Measurements from ENCODE around the gene ANP32D.
"Not testable (repeated sequence)": the region's sequence is repeated elsewhere in the genome, so short reads cannot be mapped to it uniquely, and the experiment has no call there.

Gene ANP32D

GRCh38 chr12:48486679-48487078 is 14.3 kb downstream of the ANP32D start:
- H4K8ac ChIP-seq (ENCODE audit: low read length) = no peak overlapping the region
- DNase-seq = no peak
- no peak overlapping the region for H3K18ac ChIP-seq (ENCODE audit: low read depth in 1 of 2, low read length in 2 of 2)
- no peak overlapping the region for H2AFZ ChIP-seq (ENCODE audit: low read depth, low read length)
- no peak overlapping the region for H2BK12ac ChIP-seq (ENCODE audit: low read length in 2 of 2)
- H3K27me3 ChIP-seq (ENCODE audit: control insufficient read depth in 1 of 2, insufficient read depth in 1 of 2, low read length in 2 of 2) = peaks cover 7 to 14% of the 10 kb centered on the region in 2 experiments
- H2BK15ac ChIP-seq (ENCODE audit: low read depth, poor library complexity, severe bottlenecking) = no peak overlapping the region
- no peak overlapping the region for H3K14ac ChIP-seq (ENCODE audit: low read length in 2 of 2)
- no peaks in the 10 kb centered on the region for H3K36me3 ChIP-seq (ENCODE audit: control insufficient read depth in 1 of 2, insufficient read depth in 2 of 2, low read depth in 1 of 2, low read length in 2 of 2)
- no peak overlapping the region for H3K23ac ChIP-seq (ENCODE audit: low read length in 2 of 2)
- no peak overlapping the region for H3K4ac ChIP-seq (ENCODE audit: low read depth in 1 of 2, low read length in 2 of 2)
- H3K9me3 ChIP-seq (ENCODE audit: control insufficient read depth, low read length) = no peaks in the 10 kb centered on the region
- H2BK120ac ChIP-seq (ENCODE audit: low read depth, low read length) = no peak overlapping the region
- 78% methylated on average over 5 of the region's 5 CpGs for WGBS
- no peak overlapping the region for H3K9ac ChIP-seq (ENCODE audit: low read length)
- H4K91ac ChIP-seq (ENCODE audit: low read length) = no peak overlapping the region
- H3K4me1 ChIP-seq (ENCODE audit: control insufficient read depth, insufficient read depth, low read depth, low read length) = no peaks in the 10 kb centered on the region
- H3K27ac ChIP-seq (ENCODE audit: low read length, poor library complexity, severe bottlenecking) = no peak overlapping the region
- no peaks in the 10 kb centered on the region for H3K79me1 ChIP-seq (replicated peaks; ENCODE audit: low read length, poor library complexity, severe bottlenecking)
- H2AK5ac ChIP-seq (ENCODE audit: low read length, severe bottlenecking) = no peak overlapping the region
- H2BK5ac ChIP-seq (ENCODE audit: low read depth, low read length, poor library complexity, severe bottlenecking) = no peak overlapping the region
- H3K4me2 ChIP-seq (ENCODE audit: low read length, poor library complexity, severe bottlenecking) = no peak overlapping the region
- H3K4me3 ChIP-seq (ENCODE audit: insufficient read depth in 1 of 2, low read depth in 1 of 2, low read length in 2 of 2) = no peak overlapping the region

DNA sequence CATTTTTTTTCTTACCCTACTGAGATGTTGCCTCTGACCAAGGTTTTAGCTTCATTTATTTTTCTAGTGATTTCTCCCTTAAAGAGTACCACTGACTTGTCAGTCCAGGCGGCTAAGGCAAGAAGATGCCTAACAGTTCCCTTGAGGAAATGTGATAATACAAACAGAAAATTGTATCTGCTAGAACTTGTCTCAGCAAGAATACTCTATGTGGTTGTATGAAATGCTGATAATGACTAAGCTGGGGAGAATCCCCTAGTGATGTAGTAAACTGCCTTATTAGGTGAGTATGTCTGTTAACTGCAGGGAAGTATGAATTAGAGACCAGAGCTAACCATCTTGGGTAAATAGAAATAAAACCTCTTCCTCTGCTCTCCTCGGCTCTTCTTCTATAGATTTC is 16.7 kb downstream of the ANP32D start:
- Histone ChIP-seq H3K23ac (ENCODE audit: low read length in 2 of 2) (no peak overlapping the region), H4K91ac (ENCODE audit: low read length) (no peak overlapping the region), H2AK5ac (ENCODE audit: low read length, severe bottlenecking) (no peak overlapping the region), H3K4ac (ENCODE audit: low read depth in 1 of 2, low read length in 2 of 2) (no peak overlapping the region), H3K14ac (ENCODE audit: low read length in 2 of 2) (no peak overlapping the region), H2BK12ac (ENCODE audit: low read length in 2 of 2) (no peak overlapping the region), H2BK120ac (ENCODE audit: low read depth, low read length) (no peak overlapping the region), H3K4me1 (ENCODE audit: control insufficient read depth, insufficient read depth, low read depth, low read length) (no peaks in the 10 kb centered on the region), H3K27me3 (ENCODE audit: control insufficient read depth in 1 of 2, insufficient read depth in 1 of 2, low read length in 2 of 2) (peaks cover 16 to 21% of the 10 kb centered on the region in 2 experiments), H3K36me3 (ENCODE audit: control insufficient read depth in 1 of 2, insufficient read depth in 2 of 2, low read depth in 1 of 2, low read length in 2 of 2) (no peaks in the 10 kb centered on the region), H3K9ac (ENCODE audit: low read length) (no peak overlapping the region), H2BK5ac (ENCODE audit: low read depth, low read length, poor library complexity, severe bottlenecking) (no peak overlapping the region), H3K9me3 (ENCODE audit: control insufficient read depth, low read length) (no peaks in the 10 kb centered on the region), H2BK15ac (ENCODE audit: low read depth, poor library complexity, severe bottlenecking) (no peak overlapping the region), H3K4me2 (ENCODE audit: low read length, poor library complexity, severe bottlenecking) (no peak overlapping the region), H3K27ac (ENCODE audit: low read length, poor library complexity, severe bottlenecking) (no peak overlapping the region), H3K18ac (ENCODE audit: low read depth in 1 of 2, low read length in 2 of 2) (no peak overlapping the region), H2AFZ (ENCODE audit: low read depth, low read length) (no peak overlapping the region), H3K79me1 (replicated peaks; ENCODE audit: low read length, poor library complexity, severe bottlenecking) (no peaks in the 10 kb centered on the region), H4K8ac (ENCODE audit: low read length) (no peak overlapping the region), H3K4me3 (ENCODE audit: insufficient read depth in 1 of 2, low read depth in 1 of 2, low read length in 2 of 2) (no peak overlapping the region)
- WGBS = 70% methylated on average over 2 of the region's 2 CpGs
- peak; percentile 6 for DNase-seq

DNA sequence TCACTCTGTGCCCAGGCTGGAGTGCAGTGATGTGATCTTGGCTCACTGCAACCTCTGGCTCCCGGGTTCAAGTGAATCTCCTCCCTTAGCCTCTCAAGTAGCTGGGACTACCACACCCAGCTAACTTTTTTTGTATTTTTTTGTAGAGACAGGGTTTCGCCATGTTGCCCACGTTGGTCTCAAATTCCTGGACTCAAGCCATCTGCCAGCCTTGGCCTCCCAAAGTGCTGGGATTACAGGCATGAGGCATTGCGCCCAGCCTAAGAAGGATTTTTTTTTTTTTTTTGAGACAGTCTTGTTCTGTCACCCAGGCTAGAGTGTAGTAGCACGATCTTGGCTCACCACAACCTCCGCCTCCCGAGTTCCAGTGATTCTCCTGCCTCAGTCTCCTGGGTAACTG is 17.1 kb downstream of the ANP32D start:
- not testable (repeated sequence) for H2BK12ac ChIP-seq (ENCODE audit: low read length in 2 of 2); H3K23ac ChIP-seq (ENCODE audit: low read length in 2 of 2); H4K8ac ChIP-seq (ENCODE audit: low read length); H4K91ac ChIP-seq (ENCODE audit: low read length); H3K27ac ChIP-seq (ENCODE audit: low read length, poor library complexity, severe bottlenecking); H3K4me2 ChIP-seq (ENCODE audit: low read length, poor library complexity, severe bottlenecking); H3K9ac ChIP-seq (ENCODE audit: low read length); H3K4me3 ChIP-seq (ENCODE audit: insufficient read depth in 1 of 2, low read depth in 1 of 2, low read length in 2 of 2); DNase-seq; H2BK120ac ChIP-seq (ENCODE audit: low read depth, low read length); H3K36me3 ChIP-seq (ENCODE audit: control insufficient read depth in 1 of 2, insufficient read depth in 2 of 2, low read depth in 1 of 2, low read length in 2 of 2); H3K18ac ChIP-seq (ENCODE audit: low read depth in 1 of 2, low read length in 2 of 2); H3K4me1 ChIP-seq (ENCODE audit: control insufficient read depth, insufficient read depth, low read depth, low read length); H2BK15ac ChIP-seq (ENCODE audit: low read depth, poor library complexity, severe bottlenecking); H2BK5ac ChIP-seq (ENCODE audit: low read depth, low read length, poor library complexity, severe bottlenecking); H3K9me3 ChIP-seq (ENCODE audit: control insufficient read depth, low read length); H3K4ac ChIP-seq (ENCODE audit: low read depth in 1 of 2, low read length in 2 of 2); H2AK5ac ChIP-seq (ENCODE audit: low read length, severe bottlenecking); H3K14ac ChIP-seq (ENCODE audit: low read length in 2 of 2); H2AFZ ChIP-seq (ENCODE audit: low read depth, low read length); H3K79me1 ChIP-seq (replicated peaks; ENCODE audit: low read length, poor library complexity, severe bottlenecking)
- peaks cover 16 to 21% of the 10 kb centered on the region in 2 experiments for H3K27me3 ChIP-seq (ENCODE audit: control insufficient read depth in 1 of 2, insufficient read depth in 1 of 2, low read length in 2 of 2)
- WGBS = 72% methylated on average over 7 of the region's 7 CpGs

GRCh38 chr12:48500281-48500680 is 27.9 kb downstream of the ANP32D start:
- H3K79me1 ChIP-seq (replicated peaks; ENCODE audit: low read length, poor library complexity, severe bottlenecking); H4K8ac ChIP-seq (ENCODE audit: low read length); H3K4me1 ChIP-seq (ENCODE audit: control insufficient read depth, insufficient read depth, low read depth, low read length); H2AK5ac ChIP-seq (ENCODE audit: low read length, severe bottlenecking); DNase-seq; H4K91ac ChIP-seq (ENCODE audit: low read length); H3K18ac ChIP-seq (ENCODE audit: low read depth in 1 of 2, low read length in 2 of 2); H2AFZ ChIP-seq (ENCODE audit: low read depth, low read length); H2BK5ac ChIP-seq (ENCODE audit: low read depth, low read length, poor library complexity, severe bottlenecking); H2BK15ac ChIP-seq (ENCODE audit: low read depth, poor library complexity, severe bottlenecking); H2BK12ac ChIP-seq (ENCODE audit: low read length in 2 of 2); H3K4me3 ChIP-seq (ENCODE audit: insufficient read depth in 1 of 2, low read depth in 1 of 2, low read length in 2 of 2); H3K23ac ChIP-seq (ENCODE audit: low read length in 2 of 2); H3K9ac ChIP-seq (ENCODE audit: low read length); H3K4me2 ChIP-seq (ENCODE audit: low read length, poor library complexity, severe bottlenecking); H3K27ac ChIP-seq (ENCODE audit: low read length, poor library complexity, severe bottlenecking); H2BK120ac ChIP-seq (ENCODE audit: low read depth, low read length); H3K14ac ChIP-seq (ENCODE audit: low read length in 2 of 2); H3K4ac ChIP-seq (ENCODE audit: low read depth in 1 of 2, low read length in 2 of 2); H3K36me3 ChIP-seq (ENCODE audit: control insufficient read depth in 1 of 2, insufficient read depth in 2 of 2, low read depth in 1 of 2, low read length in 2 of 2); H3K9me3 ChIP-seq (ENCODE audit: control insufficient read depth, low read length): not testable (repeated sequence)
- H3K27me3 ChIP-seq (ENCODE audit: control insufficient read depth in 1 of 2, insufficient read depth in 1 of 2, low read length in 2 of 2) = peaks cover 0 to 11% of the 10 kb centered on the region in 2 experiments
- 97% methylated on average over 6 of the region's 32 CpGs for whole genome bisulfite sequencing
